Thyroid gland (tissue), 4 donors: Measurements from ENCODE around the gene TMEM38A. TPM values are rescaled to one million over a fixed set of nuclear protein-coding genes. Genes with fewer than 3 reads are reported as not detected.
"Not testable (repeated sequence)": the region's sequence is repeated elsewhere in the genome, so short reads cannot be mapped to it uniquely, and the experiment has no call there.

ENCODE experiments used
- DNase-seq, 2 donors: peaks; one replicate each; pipeline ENCODE4 v3.0.0-alpha.2; 2019
- H3K27ac ChIP-seq, 3 donors: fragments of 200-600 bp; sonication (generic); 1 replicate in 2 of 3; 2 replicates in 1 of 3; pipeline ENCODE4 v1.5.1; 2016 to 2019; ENCODE audit warnings: mild to moderate bottlenecking in 1 of 3, moderate library complexity in 1 of 3
- H3K27me3 ChIP-seq: fragments of 200-600 bp; sonication (generic); one replicate; pipeline ENCODE4 v1.5.1; 2019
- H3K36me3 ChIP-seq, 2 donors: fragments of 200-600 bp; sonication (generic); one replicate each; pipeline ENCODE4 v1.5.1; 2016 to 2019
- H3K4me1 ChIP-seq, 2 donors: fragments of 200-600 bp; sonication (generic); one replicate each; pipeline ENCODE4 v1.5.1; 2017 to 2019
- H3K4me3 ChIP-seq, 3 donors: fragments of 200-600 bp; sonication (generic); replicated peaks in 1 of 3; 1 replicate in 2 of 3; 2 replicates in 1 of 3; pipeline ENCODE4 v1.5.1; 2016; ENCODE audit warnings: mild to moderate bottlenecking in 1 of 3
- H3K9me3 ChIP-seq: fragments of 200-600 bp; sonication (generic); one replicate; pipeline ENCODE4 v1.5.1; 2017
- CTCF ChIP-seq, 6 experiments: fragments of 200-600 bp in 3 of 6; fragments of 450-650 bp in 3 of 6; sonication (generic) in 3 of 6; IDR thresholded peaks; one replicate each; pipeline ENCODE4 v1.5.1; 2016 to 2019; ENCODE audit warnings: antibody characterized with exemption in 6 of 6, mild to moderate bottlenecking in 2 of 6, inconsistent platforms in 1 of 6, moderate library complexity in 1 of 6
- POLR2A ChIP-seq, 2 donors: fragments of 450-650 bp; IDR thresholded peaks; one replicate each; pipeline ENCODE4 v1.6.1; 2017; ENCODE audit warnings: antibody characterized with exemption in 2 of 2, mild to moderate bottlenecking in 2 of 2, moderate library complexity in 1 of 2
- WGBS, 2 donors: methylation state at CpG; one replicate each; pipeline ENCODE4 v1.1.5; 2017; 5-methylcytosine and 5-hydroxymethylcytosine counted together
- intact Hi-C: fragments of 100-400 bp; cut with DNase I; formaldehyde crosslinking; loops from one replicate; pipeline ENCODE4 v1.15.1; 2023
- total RNA-seq, 4 donors: library from RNA; depleted of rRNA; stranded (reverse); fragments of >200 nt; gene quantifications; one replicate each; pipeline ENCODE4 v1.2.3, GENCODE V29; 2016

TMEM38A gene
- total RNA-seq, 4 donors from 2014 or later = 3.2 to 7.8 (median 5.6) TPM

- WGBS, 2 donors = 96% methylated on average over 12 of the region's 12 CpGs
Observed at GRCh38 chr19:16688084-16688483, 27.1 kb downstream of the TMEM38A start.

GRCh38 chr19:16698914-16699313 lies 38.0 kb downstream of the TMEM38A start:
- intact Hi-C loops = no loop called here
- WGBS, 2 donors = 69 to 73% methylated on average over 5 of the region's 5 CpGs
- TF ChIP-seq CTCF (IDR thresholded peaks at IDR 0.05) = no peak

More at GRCh38 chr19:16688084-16688483, 27.1 kb downstream of the TMEM38A start:
- no peaks in the 10 kb centered on the region for H3K27me3 ChIP-seq
- H3K4me1 ChIP-seq = no peaks in the 10 kb centered on the region
- intact Hi-C loops = no loop called here
- no peak overlapping the region for H3K4me3 ChIP-seq
- no peak overlapping the region for H3K27ac ChIP-seq
- H3K36me3 ChIP-seq = no peaks in the 10 kb centered on the region
- H3K9me3 ChIP-seq = no peaks in the 10 kb centered on the region
- no peak for TF ChIP-seq POLR2A (IDR thresholded peaks at IDR 0.05)
- TF ChIP-seq CTCF (IDR thresholded peaks at IDR 0.05) = no peak
- no peak for DNase-seq

GRCh38 chr19:16702123-16702522 lies 41.2 kb downstream of the TMEM38A start:
- TF ChIP-seq POLR2A (IDR thresholded peaks at IDR 0.05) (no peak), CTCF (IDR thresholded peaks at IDR 0.05) (no peak)
- 62 to 74% methylated on average over 6 of the region's 6 CpGs for WGBS, 2 donors
- no peak for DNase-seq
- Histone ChIP-seq H3K36me3 (no peaks in the 10 kb centered on the region), H3K27me3 (no peaks in the 10 kb centered on the region), H3K4me1 (no peaks in the 10 kb centered on the region), H3K9me3 (no peaks in the 10 kb centered on the region), H3K4me3 (no peak overlapping the region), H3K27ac (no peak overlapping the region)
- intact Hi-C loops = no loop called here

More at GRCh38 chr19:16698914-16699313, 38.0 kb downstream of the TMEM38A start:
- DNase-seq = peak in 1 of 2 donors; percentile 3
- Histone ChIP-seq H3K4me3 (no peak overlapping the region), H3K27me3 (no peaks in the 10 kb centered on the region), H3K27ac (no peak overlapping the region), H3K4me1 (no peaks in the 10 kb centered on the region), H3K36me3 (no peaks in the 10 kb centered on the region), H3K9me3 (no peaks in the 10 kb centered on the region)

GRCh38 chr19:16703677-16704076 lies 42.7 kb downstream of the TMEM38A start:
- Histone ChIP-seq H3K4me1 (no peaks in the 10 kb centered on the region), H3K36me3 (no peaks in the 10 kb centered on the region), H3K4me3 (no peak overlapping the region), H3K27me3 (no peaks in the 10 kb centered on the region), H3K27ac (no peak overlapping the region), H3K9me3 (no peaks in the 10 kb centered on the region)
- intact Hi-C loops = no loop called here
- 74 to 80% methylated on average over 4 of the region's 4 CpGs for WGBS, 2 donors
- no peak for TF ChIP-seq POLR2A (IDR thresholded peaks at IDR 0.05)
- no peak for TF ChIP-seq CTCF (IDR thresholded peaks at IDR 0.05)
- no peak for DNase-seq

- DNase-seq, intact Hi-C loops, H3K27ac ChIP-seq, H3K36me3 ChIP-seq, H3K4me3 ChIP-seq, H3K9me3 ChIP-seq, H3K27me3 ChIP-seq, H3K4me1 ChIP-seq: not testable (repeated sequence)
Observed at GRCh38 chr19:16710870-16711269, 49.9 kb downstream of the TMEM38A start.

- DNase-seq, intact Hi-C loops, H3K27me3 ChIP-seq, H3K4me3 ChIP-seq, H3K36me3 ChIP-seq, H3K27ac ChIP-seq, H3K4me1 ChIP-seq, H3K9me3 ChIP-seq: not testable (repeated sequence)
- 77 to 78% methylated on average over 9 of the region's 9 CpGs for WGBS, 2 donors
Observed at GRCh38 chr19:16712295-16712694, 51.4 kb downstream of the TMEM38A start.
